PFSK-1 (cell line): ENCODE measurements around the gene ST7. TPM values are rescaled to one million over a fixed set of nuclear protein-coding genes. Genes with fewer than 3 reads are reported as not detected.

Experiments
- FOXP2 ChIP-seq: optimal IDR thresholded peaks from 2 replicates; pipeline ENCODE3; 2011; ENCODE audit warnings: borderline replicate concordance, control low read depth, inconsistent platforms; ENCODE audit not compliant: insufficient read depth; ENCODE audit errors: extremely low read length, extremely low read depth
- POLR2AphosphoS5 ChIP-seq: IDR thresholded peaks from 2 replicates; pipeline ENCODE4 v1.6.1; 2012; ENCODE audit warnings: low read depth, mild to moderate bottlenecking, control low read depth, low read length, moderate library complexity
- SIN3A ChIP-seq: IDR thresholded peaks from 2 replicates; pipeline ENCODE4 v1.6.1; 2012; ENCODE audit warnings: mild to moderate bottlenecking, low read length, moderate library complexity, borderline replicate concordance; ENCODE audit not compliant: insufficient read depth
- TAF1 ChIP-seq: IDR thresholded peaks from 2 replicates; pipeline ENCODE4 v1.6.1; 2012; ENCODE audit warnings: low read length, control low read depth, borderline replicate concordance; ENCODE audit not compliant: insufficient read depth
- polyA plus RNA-seq: library from polyadenylated mRNA; unstranded; fragments of >200 nt; gene quantifications from one replicate; pipeline ENCODE4 v1.2.1, GENCODE V29; 2012; ENCODE audit warnings: low read depth, missing spikeins; ENCODE audit not compliant: insufficient read length
- TF ChIP-seq, protein P1 (sequence below), 2 experiments: IDR thresholded peaks; 2 replicates each; pipeline versions ENCODE4 v1.6.1 to v1.8.0; 2011 to 2012; ENCODE audit warnings: low read depth in 2 of 2, low read length in 2 of 2, control low read depth in 1 of 2, inconsistent platforms in 1 of 2, mild to moderate bottlenecking in 1 of 2, moderate library complexity in 1 of 2; ENCODE audit not compliant: insufficient read depth in 1 of 2

Gene ST7, protein sequence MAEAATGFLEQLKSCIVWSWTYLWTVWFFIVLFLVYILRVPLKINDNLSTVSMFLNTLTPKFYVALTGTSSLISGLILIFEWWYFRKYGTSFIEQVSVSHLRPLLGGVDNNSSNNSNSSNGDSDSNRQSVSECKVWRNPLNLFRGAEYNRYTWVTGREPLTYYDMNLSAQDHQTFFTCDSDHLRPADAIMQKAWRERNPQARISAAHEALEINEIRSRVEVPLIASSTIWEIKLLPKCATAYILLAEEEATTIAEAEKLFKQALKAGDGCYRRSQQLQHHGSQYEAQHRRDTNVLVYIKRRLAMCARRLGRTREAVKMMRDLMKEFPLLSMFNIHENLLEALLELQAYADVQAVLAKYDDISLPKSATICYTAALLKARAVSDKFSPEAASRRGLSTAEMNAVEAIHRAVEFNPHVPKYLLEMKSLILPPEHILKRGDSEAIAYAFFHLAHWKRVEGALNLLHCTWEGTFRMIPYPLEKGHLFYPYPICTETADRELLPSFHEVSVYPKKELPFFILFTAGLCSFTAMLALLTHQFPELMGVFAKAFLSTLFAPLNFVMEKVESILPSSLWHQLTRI
- polyA plus RNA-seq: 10.1 TPM

DNA sequence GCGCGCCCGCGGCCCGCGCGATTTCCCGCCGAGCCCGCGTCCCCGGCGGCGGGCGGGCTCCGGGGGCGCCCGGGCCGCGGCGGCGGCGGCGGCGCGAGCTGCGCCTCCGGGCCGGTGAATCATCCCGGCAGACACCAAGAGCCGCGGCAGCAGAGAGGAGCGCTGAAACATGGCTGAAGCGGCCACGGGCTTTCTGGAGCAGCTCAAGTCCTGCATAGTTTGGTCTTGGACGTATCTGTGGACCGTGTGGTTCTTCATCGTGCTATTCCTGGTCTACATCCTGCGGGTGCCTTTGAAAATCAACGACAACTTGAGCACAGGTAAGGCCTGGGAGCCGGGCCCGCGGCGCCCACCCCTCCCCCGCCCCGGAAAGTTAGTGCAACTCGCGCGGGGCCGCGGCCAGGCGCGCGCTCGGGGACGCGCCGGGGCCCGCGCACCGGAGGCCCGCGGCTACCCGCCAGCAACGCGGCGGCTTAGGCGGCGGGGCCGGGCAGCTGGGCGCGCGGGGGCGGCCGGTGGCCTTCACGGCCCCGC is at the start of gene ST7:
Gene ST7, plus strand, starts transcription at position 130 of the 534 bp plus-strand sequence. Its CDS starts 40 bp downstream, at position 170.
- TF ChIP-seq TAF1: no peak
- TF ChIP-seq, protein P1, sequence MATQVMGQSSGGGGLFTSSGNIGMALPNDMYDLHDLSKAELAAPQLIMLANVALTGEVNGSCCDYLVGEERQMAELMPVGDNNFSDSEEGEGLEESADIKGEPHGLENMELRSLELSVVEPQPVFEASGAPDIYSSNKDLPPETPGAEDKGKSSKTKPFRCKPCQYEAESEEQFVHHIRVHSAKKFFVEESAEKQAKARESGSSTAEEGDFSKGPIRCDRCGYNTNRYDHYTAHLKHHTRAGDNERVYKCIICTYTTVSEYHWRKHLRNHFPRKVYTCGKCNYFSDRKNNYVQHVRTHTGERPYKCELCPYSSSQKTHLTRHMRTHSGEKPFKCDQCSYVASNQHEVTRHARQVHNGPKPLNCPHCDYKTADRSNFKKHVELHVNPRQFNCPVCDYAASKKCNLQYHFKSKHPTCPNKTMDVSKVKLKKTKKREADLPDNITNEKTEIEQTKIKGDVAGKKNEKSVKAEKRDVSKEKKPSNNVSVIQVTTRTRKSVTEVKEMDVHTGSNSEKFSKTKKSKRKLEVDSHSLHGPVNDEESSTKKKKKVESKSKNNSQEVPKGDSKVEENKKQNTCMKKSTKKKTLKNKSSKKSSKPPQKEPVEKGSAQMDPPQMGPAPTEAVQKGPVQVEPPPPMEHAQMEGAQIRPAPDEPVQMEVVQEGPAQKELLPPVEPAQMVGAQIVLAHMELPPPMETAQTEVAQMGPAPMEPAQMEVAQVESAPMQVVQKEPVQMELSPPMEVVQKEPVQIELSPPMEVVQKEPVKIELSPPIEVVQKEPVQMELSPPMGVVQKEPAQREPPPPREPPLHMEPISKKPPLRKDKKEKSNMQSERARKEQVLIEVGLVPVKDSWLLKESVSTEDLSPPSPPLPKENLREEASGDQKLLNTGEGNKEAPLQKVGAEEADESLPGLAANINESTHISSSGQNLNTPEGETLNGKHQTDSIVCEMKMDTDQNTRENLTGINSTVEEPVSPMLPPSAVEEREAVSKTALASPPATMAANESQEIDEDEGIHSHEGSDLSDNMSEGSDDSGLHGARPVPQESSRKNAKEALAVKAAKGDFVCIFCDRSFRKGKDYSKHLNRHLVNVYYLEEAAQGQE (IDR thresholded peaks at IDR 0.05; ENCODE audit: insufficient read depth in 1 of 2, low read depth in 2 of 2, low read length in 2 of 2): peak in 1 of 2 experiments; percentile 34; a peak in 1 of 4 replicates
- TF ChIP-seq POLR2AphosphoS5: no peak

DNA sequence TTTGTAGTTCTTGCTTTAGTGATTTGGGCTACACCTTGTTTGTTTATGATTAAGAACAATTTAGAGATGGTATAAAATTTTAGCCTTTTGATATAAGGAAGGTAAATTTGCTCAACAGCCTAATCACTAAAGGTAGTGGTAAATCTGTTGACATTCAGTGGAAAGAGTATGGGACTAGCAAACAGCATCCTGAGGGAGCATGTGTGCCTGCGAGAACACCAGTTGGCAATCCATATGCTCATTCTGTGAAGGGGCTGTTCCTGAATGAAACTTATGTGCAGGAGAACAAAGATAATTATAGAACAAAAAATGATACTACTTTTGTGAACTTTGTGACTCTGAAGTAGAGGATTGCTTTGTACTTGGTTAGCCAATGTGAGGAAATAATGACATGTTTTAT is 46.9 kb upstream of the ST7 start:
- TF ChIP-seq FOXP2 (no peak), SIN3A (no peak), TAF1 (no peak), POLR2AphosphoS5 (no peak)
- TF ChIP-seq, protein P1 (IDR thresholded peaks at IDR 0.05; ENCODE audit: insufficient read depth in 1 of 2, low read depth in 2 of 2, low read length in 2 of 2): no peak

DNA sequence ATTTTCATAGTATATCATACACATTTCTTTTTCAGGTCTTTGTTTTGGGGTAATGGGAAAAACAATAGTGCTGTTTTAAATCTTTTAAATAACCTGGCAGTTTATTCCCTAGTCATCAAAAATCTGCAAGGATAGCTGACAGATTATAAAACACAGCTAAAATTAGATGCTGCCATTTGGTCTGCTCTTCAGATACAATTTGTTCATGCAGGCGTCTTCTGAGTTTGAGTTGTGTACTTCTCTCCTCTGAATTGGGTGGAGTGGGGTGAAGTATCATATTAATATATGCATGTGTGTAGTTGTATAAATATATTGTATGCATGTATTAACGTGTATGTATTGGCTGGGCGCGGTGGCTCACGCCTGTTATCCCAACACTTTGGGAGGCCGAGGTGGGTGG is 42.9 kb upstream of the ST7 start:
- no peak for TF ChIP-seq SIN3A
- TF ChIP-seq POLR2AphosphoS5: no peak
- TF ChIP-seq, protein P1 (IDR thresholded peaks at IDR 0.05; ENCODE audit: insufficient read depth in 1 of 2, low read depth in 2 of 2, low read length in 2 of 2): no peak
- TF ChIP-seq FOXP2: no peak
- no peak for TF ChIP-seq TAF1

DNA sequence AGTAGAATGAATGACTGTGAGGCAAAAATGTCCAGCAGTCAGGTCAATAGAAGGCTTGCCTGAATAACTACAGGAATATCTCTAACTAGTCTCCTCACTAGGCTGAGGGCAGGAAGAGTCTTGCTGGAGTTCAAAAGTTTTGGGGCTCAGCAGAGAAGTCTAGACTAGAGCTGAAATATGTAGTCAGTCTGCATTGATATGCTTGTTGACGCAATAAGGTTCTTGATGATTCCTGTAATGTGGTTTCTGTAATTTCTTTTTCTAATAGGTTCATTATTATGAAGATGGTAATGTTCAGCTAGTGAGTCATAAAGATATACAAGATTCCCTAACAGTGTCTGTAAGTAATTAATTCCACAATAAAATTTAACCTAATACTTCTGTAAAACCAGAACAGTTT is 41.5 kb upstream of the ST7 start:
- TF ChIP-seq, protein P1 (IDR thresholded peaks at IDR 0.05; ENCODE audit: insufficient read depth in 1 of 2, low read depth in 2 of 2, low read length in 2 of 2): no peak
- TF ChIP-seq SIN3A: no peak
- TF ChIP-seq TAF1: no peak
- TF ChIP-seq POLR2AphosphoS5: no peak
- TF ChIP-seq FOXP2: no peak
